Adipocyte (in vitro differentiated cells): ENCODE measurements around the gene SNX9.

Source experiments
- DNase-seq: peaks from one replicate; pipeline ENCODE4 v3.0.0-alpha.2; 2015; ENCODE audit warnings: low read depth
- H3K27me3 ChIP-seq: replicated peaks from 2 replicates; pipeline ENCODE4 v1.7.0; 2013; ENCODE audit warnings: mild to moderate bottlenecking, low read length, moderate library complexity; ENCODE audit not compliant: control insufficient read depth, insufficient read depth
- H3K36me3 ChIP-seq: 2 replicates; pipeline ENCODE4 v1.7.0; 2013; ENCODE audit warnings: low read length, mild to moderate bottlenecking, moderate library complexity; ENCODE audit not compliant: control insufficient read depth, insufficient read depth, severe bottlenecking
- H3K4me1 ChIP-seq: 2 replicates; pipeline ENCODE4 v1.7.0; 2013; ENCODE audit warnings: mild to moderate bottlenecking, low read length, moderate library complexity; ENCODE audit not compliant: control insufficient read depth, insufficient read depth
- H3K4me3 ChIP-seq: 2 replicates; pipeline ENCODE4 v1.7.0; 2013; ENCODE audit warnings: mild to moderate bottlenecking, low read length, moderate library complexity
- H3K9ac ChIP-seq: 2 replicates; pipeline ENCODE4 v1.7.0; 2013; ENCODE audit warnings: mild to moderate bottlenecking, low read length, moderate library complexity
- H3K9me3 ChIP-seq: 2 replicates; pipeline ENCODE4 v1.7.0; 2013; ENCODE audit warnings: mild to moderate bottlenecking, low read length, moderate library complexity; ENCODE audit not compliant: control insufficient read depth

Gene SNX9

GRCh38 chr6:157806131-157806855, 16.8 kb upstream of the SNX9 start:
- no peaks in the 10 kb centered on the region for H3K27me3 ChIP-seq
- H3K4me1 ChIP-seq = peaks cover 10% of the 10 kb centered on the region
- DNase-seq = no peak
- peaks cover 6% of the 10 kb centered on the region for H3K9me3 ChIP-seq
- H3K36me3 ChIP-seq = no peaks in the 10 kb centered on the region
- no peak overlapping the region for H3K4me3 ChIP-seq
- no peak overlapping the region for H3K9ac ChIP-seq

GRCh38 chr6:157806856-157807215, 16.2 kb upstream of the SNX9 start:
- no peaks in the 10 kb centered on the region for H3K27me3 ChIP-seq
- no peak overlapping the region for H3K9ac ChIP-seq
- no peak overlapping the region for H3K4me3 ChIP-seq
- no peak for DNase-seq
- peaks cover 15% of the 10 kb centered on the region for H3K4me1 ChIP-seq
- H3K9me3 ChIP-seq = peaks cover 6% of the 10 kb centered on the region
- no peaks in the 10 kb centered on the region for H3K36me3 ChIP-seq

GRCh38 chr6:157808405-157808950, 14.6 kb upstream of the SNX9 start:
- DNase-seq = no peak

GRCh38 chr6:157809613-157810012, 13.4 kb upstream of the SNX9 start:
- Histone ChIP-seq H3K9ac (no peak overlapping the region), H3K27me3 (no peaks in the 10 kb centered on the region), H3K9me3 (peaks cover 6% of the 10 kb centered on the region), H3K36me3 (no peaks in the 10 kb centered on the region), H3K4me3 (no peak overlapping the region), H3K4me1 (peaks cover 39% of the 10 kb centered on the region)
- no peak for DNase-seq

More at GRCh38 chr6:157808405-157808950, 14.6 kb upstream of the SNX9 start:
- H3K4me1 ChIP-seq = peaks cover 32% of the 10 kb centered on the region
- H3K9ac ChIP-seq = no peak overlapping the region
- no peaks in the 10 kb centered on the region for H3K36me3 ChIP-seq
- peaks cover 6% of the 10 kb centered on the region for H3K9me3 ChIP-seq
- H3K27me3 ChIP-seq = no peaks in the 10 kb centered on the region
- H3K4me3 ChIP-seq = no peak overlapping the region

GRCh38 chr6:157811137-157811475, 11.9 kb upstream of the SNX9 start:
- H3K9me3 ChIP-seq = peaks cover 6% of the 10 kb centered on the region
- H3K9ac ChIP-seq = no peak overlapping the region
- peaks cover 48% of the 10 kb centered on the region for H3K4me1 ChIP-seq
- H3K4me3 ChIP-seq = no peak overlapping the region
- no peaks in the 10 kb centered on the region for H3K27me3 ChIP-seq
- no peak for DNase-seq
- no peaks in the 10 kb centered on the region for H3K36me3 ChIP-seq

- H3K4me3 ChIP-seq = no peak overlapping the region
- H3K27me3 ChIP-seq = no peaks in the 10 kb centered on the region
- H3K9ac ChIP-seq = no peak overlapping the region
- H3K9me3 ChIP-seq = peaks cover 6% of the 10 kb centered on the region
- no peak for DNase-seq
- no peaks in the 10 kb centered on the region for H3K36me3 ChIP-seq
- peaks cover 48% of the 10 kb centered on the region for H3K4me1 ChIP-seq
Observed at GRCh38 chr6:157811476-157812173, 11.4 kb upstream of the SNX9 start.

GRCh38 chr6:157812425-157813171, 10.4 kb upstream of the SNX9 start:
- Histone ChIP-seq H3K4me1 (peaks cover 48% of the 10 kb centered on the region), H3K27me3 (no peaks in the 10 kb centered on the region), H3K4me3 (peak overlapping the region; percentile 71), H3K9me3 (peaks cover 6% of the 10 kb centered on the region), H3K9ac (peak overlapping the region; percentile 90), H3K36me3 (no peaks in the 10 kb centered on the region)
- DNase-seq = no peak

GRCh38 chr6:157813191-157813590, 9.9 kb upstream of the SNX9 start:
- H3K9me3 ChIP-seq = peaks cover 6% of the 10 kb centered on the region
- peaks cover 48% of the 10 kb centered on the region for H3K4me1 ChIP-seq
- peak overlapping the region; percentile 71 for H3K4me3 ChIP-seq
- peak; percentile 19 for DNase-seq
- H3K9ac ChIP-seq = peak overlapping the region; percentile 90
- no peaks in the 10 kb centered on the region for H3K27me3 ChIP-seq
- no peaks in the 10 kb centered on the region for H3K36me3 ChIP-seq

- H3K4me3 ChIP-seq = peak overlapping the region; percentile 71
- H3K9ac ChIP-seq = peak overlapping the region; percentile 90
- no peaks in the 10 kb centered on the region for H3K27me3 ChIP-seq
- no peaks in the 10 kb centered on the region for H3K9me3 ChIP-seq
- peaks cover 48% of the 10 kb centered on the region for H3K4me1 ChIP-seq
- no peaks in the 10 kb centered on the region for H3K36me3 ChIP-seq
- DNase-seq = peak; percentile 57
Observed at GRCh38 chr6:157813750-157814455, 9.1 kb upstream of the SNX9 start.

- Histone ChIP-seq H3K4me1 (peaks cover 48% of the 10 kb centered on the region), H3K4me3 (no peak overlapping the region), H3K27me3 (no peaks in the 10 kb centered on the region), H3K9me3 (no peaks in the 10 kb centered on the region), H3K36me3 (no peaks in the 10 kb centered on the region), H3K9ac (peak overlapping the region; percentile 57)
- DNase-seq = no peak
Observed at GRCh38 chr6:157814883-157815282, 8.2 kb upstream of the SNX9 start.
